Parathyroid adenoma (tissue), 2 donors: ENCODE results near the gene CSNK2A1.

Experiments used
- H2AFZ ChIP-seq: fragments of 300-600 bp; sonication (generic); one replicate; pipeline ENCODE4 v1.7.0; 2017; ENCODE audit warnings: antibody characterized with exemption, mild to moderate bottlenecking
- H3K27ac ChIP-seq: fragments of 300-600 bp; sonication (generic); one replicate; pipeline ENCODE4 v1.7.0; 2017
- H3K27me3 ChIP-seq: fragments of 300-600 bp; sonication (generic); one replicate; pipeline ENCODE4 v1.7.0; 2017; ENCODE audit warnings: low read length; ENCODE audit not compliant: control insufficient read depth, insufficient read depth
- H3K36me3 ChIP-seq: fragments of 300-600 bp; sonication (generic); one replicate; pipeline ENCODE4 v1.7.0; 2017; ENCODE audit warnings: low read length; ENCODE audit not compliant: control insufficient read depth, insufficient read depth
- H3K4me1 ChIP-seq: fragments of 300-600 bp; sonication (generic); one replicate; pipeline ENCODE4 v1.7.0; 2017; ENCODE audit warnings: control low read depth
- H3K4me2 ChIP-seq: fragments of 300-600 bp; sonication (generic); one replicate; pipeline ENCODE4 v1.7.0; 2017; ENCODE audit warnings: low read length
- H3K4me3 ChIP-seq: fragments of 300-600 bp; sonication (generic); one replicate; pipeline ENCODE4 v1.7.0; 2017; ENCODE audit warnings: low read depth, low read length
- H3K79me2 ChIP-seq: fragments of 300-600 bp; sonication (generic); one replicate; pipeline ENCODE4 v1.7.0; 2017; ENCODE audit warnings: control low read depth
- H3K9ac ChIP-seq: fragments of 300-600 bp; sonication (generic); one replicate; pipeline ENCODE4 v1.7.0; 2017; ENCODE audit warnings: mild to moderate bottlenecking
- H3K9me3 ChIP-seq: fragments of 300-600 bp; sonication (generic); one replicate; pipeline ENCODE4 v1.7.0; 2017; ENCODE audit warnings: low read length; ENCODE audit not compliant: control insufficient read depth
- TF ChIP-seq, protein P1 (sequence below): fragments of 300-600 bp; sonication (generic); IDR thresholded peaks from one replicate; pipeline ENCODE4 v1.7.0; 2017; ENCODE audit warnings: antibody characterized with exemption, mild to moderate bottlenecking
- donor health status: primary hyperparathyroidism.

Gene CSNK2A1

DNA sequence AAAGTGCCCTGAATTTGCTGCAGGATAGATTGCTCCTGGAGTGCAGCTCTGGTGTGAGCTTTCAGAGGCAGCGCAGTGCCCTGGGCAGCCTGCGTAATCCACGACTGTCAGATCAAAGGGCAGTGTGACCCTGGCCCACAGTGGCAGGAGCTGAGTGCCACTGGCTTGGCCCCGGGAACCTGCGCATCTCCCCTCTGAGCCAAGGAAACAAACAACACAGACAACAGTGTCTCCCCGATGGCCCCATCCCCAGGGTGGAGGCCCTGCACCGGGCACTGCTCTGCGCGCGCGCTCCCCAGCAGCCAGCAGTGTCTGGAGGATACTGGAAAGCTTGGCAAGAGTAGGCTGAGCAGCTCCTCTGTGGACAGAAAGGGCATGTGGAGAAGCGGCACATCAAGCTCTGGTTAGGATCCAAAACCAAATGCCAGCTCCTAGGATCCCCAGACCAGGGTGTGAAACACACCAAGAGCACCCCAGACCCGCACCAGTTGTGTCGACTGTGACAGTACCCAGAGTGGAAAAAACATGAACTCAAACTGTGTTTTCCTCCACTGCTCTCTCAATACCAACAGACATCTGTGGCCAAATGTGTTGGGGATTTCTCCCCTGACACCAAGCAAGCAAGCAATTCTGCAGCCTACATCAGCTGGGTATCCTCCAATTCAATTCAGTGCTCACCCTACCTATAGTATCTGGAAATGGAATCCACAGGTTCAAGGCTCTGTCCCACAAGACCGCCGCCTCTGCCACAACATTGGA is 108.8 kb downstream of the CSNK2A1 start:
- H3K4me3 ChIP-seq = no peak overlapping the region
- H3K79me2 ChIP-seq = no peaks in the 10 kb centered on the region
- no peak overlapping the region for H2AFZ ChIP-seq
- no peak overlapping the region for H3K4me2 ChIP-seq
- TF ChIP-seq, protein P1, sequence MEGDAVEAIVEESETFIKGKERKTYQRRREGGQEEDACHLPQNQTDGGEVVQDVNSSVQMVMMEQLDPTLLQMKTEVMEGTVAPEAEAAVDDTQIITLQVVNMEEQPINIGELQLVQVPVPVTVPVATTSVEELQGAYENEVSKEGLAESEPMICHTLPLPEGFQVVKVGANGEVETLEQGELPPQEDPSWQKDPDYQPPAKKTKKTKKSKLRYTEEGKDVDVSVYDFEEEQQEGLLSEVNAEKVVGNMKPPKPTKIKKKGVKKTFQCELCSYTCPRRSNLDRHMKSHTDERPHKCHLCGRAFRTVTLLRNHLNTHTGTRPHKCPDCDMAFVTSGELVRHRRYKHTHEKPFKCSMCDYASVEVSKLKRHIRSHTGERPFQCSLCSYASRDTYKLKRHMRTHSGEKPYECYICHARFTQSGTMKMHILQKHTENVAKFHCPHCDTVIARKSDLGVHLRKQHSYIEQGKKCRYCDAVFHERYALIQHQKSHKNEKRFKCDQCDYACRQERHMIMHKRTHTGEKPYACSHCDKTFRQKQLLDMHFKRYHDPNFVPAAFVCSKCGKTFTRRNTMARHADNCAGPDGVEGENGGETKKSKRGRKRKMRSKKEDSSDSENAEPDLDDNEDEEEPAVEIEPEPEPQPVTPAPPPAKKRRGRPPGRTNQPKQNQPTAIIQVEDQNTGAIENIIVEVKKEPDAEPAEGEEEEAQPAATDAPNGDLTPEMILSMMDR = no peak
- no peaks in the 10 kb centered on the region for H3K9me3 ChIP-seq
- H3K27me3 ChIP-seq = no peaks in the 10 kb centered on the region
- no peaks in the 10 kb centered on the region for H3K4me1 ChIP-seq
- no peak overlapping the region for H3K27ac ChIP-seq
- no peaks in the 10 kb centered on the region for H3K36me3 ChIP-seq
- H3K9ac ChIP-seq = no peak overlapping the region

DNA sequence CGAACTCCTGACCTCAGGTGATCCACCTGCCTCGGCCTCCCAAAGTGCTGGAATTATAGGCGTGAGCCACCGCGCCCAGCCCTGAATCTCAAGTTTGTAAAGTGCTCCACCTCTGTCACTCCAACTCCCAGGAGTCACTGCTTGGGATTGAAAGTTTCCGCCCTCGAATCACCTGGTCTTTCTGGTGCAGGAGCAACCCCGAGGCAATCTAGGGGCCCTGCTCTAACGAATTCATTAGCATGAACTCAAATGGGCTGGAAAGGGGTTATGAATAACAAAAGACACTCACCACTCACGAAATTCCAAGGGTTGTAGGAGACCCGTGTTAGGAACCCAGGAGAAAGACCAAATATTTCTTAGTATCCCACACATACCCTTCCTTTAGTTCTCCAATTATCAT is 109.4 kb downstream of the CSNK2A1 start:
- Histone ChIP-seq H3K4me2 (no peak overlapping the region), H3K9ac (no peak overlapping the region), H3K27ac (no peak overlapping the region), H2AFZ (no peak overlapping the region), H3K79me2 (no peaks in the 10 kb centered on the region), H3K9me3 (no peaks in the 10 kb centered on the region), H3K4me1 (no peaks in the 10 kb centered on the region), H3K4me3 (no peak overlapping the region), H3K27me3 (no peaks in the 10 kb centered on the region), H3K36me3 (no peaks in the 10 kb centered on the region)
- TF ChIP-seq, protein P1 = no peak

DNA sequence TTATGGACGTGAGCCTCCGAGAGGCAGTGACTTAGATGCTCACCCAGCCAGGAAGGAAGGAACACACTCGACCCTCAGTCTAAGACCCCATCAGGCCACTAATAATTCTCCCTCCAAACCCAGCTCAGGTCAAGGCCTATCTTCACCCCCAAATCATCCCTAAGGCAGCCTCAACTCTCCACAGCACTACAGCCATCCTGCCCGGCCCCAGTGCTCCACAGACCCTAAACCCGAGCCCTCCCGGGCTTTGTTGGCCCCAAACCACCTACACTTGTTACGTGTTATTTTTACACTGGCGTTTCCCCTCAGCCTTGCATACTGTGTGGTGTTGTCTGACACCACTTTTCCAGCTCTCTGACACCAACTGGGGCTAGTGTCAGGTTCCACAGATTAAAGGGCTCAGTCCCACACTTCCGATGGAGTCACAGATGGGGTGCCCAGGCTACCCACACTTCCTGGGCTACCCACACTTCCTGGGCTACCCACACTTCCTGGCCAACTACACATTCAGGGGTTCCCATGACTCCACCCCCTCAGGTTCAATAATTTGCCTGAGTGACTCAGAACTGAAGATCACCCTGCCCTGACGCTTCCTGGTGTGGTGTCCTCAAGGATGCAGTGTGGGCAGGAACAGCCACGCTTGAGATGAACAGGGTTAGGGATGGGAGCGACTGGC is 110.2 kb downstream of the CSNK2A1 start:
- Histone ChIP-seq H3K4me3 (no peak overlapping the region), H3K79me2 (no peaks in the 10 kb centered on the region), H3K27ac (no peak overlapping the region), H3K4me2 (no peak overlapping the region), H3K9ac (no peak overlapping the region), H3K9me3 (no peaks in the 10 kb centered on the region), H3K27me3 (no peaks in the 10 kb centered on the region), H2AFZ (no peak overlapping the region), H3K36me3 (no peaks in the 10 kb centered on the region), H3K4me1 (no peaks in the 10 kb centered on the region)
- TF ChIP-seq, protein P1 = no peak

DNA sequence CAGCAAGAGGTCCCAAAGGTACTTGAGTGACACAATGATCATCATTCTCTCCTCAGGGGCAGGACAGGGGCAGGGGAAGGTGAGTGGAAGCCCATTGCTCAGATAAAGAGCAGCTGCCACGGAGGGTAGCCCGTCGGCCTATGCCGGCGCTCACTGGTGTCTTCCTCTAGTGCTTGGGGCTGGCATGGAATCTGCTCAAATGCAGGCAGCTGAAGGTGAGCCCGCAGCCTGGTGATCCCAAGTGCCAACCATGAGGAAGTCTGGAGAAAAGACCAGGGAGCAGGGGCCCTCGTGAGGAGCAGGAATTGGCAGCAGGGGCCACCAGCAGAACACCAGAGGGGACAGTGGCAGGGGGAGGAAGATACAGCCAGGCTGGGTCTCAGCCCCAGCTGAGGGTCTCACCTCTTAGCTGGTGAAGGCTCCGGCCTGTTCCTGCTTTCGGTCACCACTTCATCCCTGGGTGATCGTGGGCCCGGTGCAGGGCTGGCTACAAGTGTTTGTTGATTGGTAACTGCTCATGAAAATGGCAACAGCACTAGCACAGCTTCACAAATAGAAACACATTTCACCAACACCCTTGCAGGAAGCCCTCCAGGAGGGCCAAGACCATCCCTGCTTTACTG is 110.8 kb downstream of the CSNK2A1 start:
- Histone ChIP-seq H3K4me2 (no peak overlapping the region), H3K36me3 (no peaks in the 10 kb centered on the region), H3K4me1 (no peaks in the 10 kb centered on the region)

More for the DNA sequence above, 110.8 kb downstream of the CSNK2A1 start:
- Histone ChIP-seq H3K27me3 (no peaks in the 10 kb centered on the region), H3K9me3 (no peaks in the 10 kb centered on the region), H3K79me2 (no peaks in the 10 kb centered on the region), H2AFZ (no peak overlapping the region), H3K27ac (no peak overlapping the region), H3K9ac (no peak overlapping the region), H3K4me3 (no peak overlapping the region)
- TF ChIP-seq, protein P1 = no peak
